Raji (cell line): Measurements from ENCODE around the gene HDHD2.

Experiments used
- POLR2A ChIP-seq: IDR thresholded peaks from 2 replicates; pipeline ENCODE4 v1.6.1; 2011; ENCODE audit warnings: low read depth, low read length, control low read depth; ENCODE audit not compliant: insufficient read depth

HDHD2 gene

DNA sequence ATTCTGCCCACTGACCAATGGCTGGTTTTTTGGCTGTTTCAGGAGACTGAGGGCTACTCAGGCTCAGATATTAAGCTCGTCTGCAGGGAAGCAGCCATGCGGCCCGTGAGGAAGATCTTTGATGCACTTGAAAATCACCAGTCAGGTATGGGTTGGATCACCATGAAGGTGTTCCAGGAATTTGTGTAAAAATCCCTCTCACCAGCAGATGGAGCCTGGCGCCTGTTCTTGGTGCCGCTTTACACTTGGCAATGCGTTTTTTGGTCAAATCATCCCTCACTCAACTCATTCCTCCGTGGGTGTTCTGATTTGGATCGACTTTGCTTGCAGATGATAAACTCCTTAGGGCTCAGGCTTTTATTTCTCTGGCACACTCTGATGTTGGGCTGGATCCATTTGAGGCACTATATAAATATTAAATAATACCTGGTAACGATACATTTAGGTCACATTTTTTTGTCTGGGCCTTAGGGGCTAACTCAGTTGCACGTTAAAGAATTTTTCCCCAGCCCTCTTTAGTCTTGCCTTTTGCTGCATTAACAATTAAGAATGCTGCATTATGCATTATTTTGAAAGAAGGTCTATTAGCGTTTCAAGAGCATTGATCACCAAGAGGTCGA, 50.0 kb downstream of the HDHD2 start:
- TF ChIP-seq POLR2A, result no peak

DNA sequence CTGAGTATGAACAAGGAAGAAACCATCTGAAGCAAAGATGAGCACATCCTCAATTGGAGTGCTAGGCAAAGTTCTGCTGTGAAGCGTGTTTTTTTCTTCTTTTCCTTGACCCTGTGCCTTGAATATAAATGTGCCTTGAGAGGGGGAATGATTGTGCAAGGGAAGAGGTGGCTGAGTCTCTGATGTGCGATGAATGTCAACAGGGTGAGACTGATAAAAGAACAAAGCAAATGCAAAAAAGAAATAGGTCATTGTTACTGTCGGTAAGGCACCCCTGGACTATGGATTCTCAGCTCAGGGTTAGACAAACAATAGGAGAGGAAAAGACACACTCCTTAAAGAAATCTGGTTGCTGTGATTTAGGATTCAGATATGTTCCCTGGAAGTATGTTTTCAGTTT, 54.5 kb downstream of the HDHD2 start:
- TF ChIP-seq POLR2A, result no peak

DNA sequence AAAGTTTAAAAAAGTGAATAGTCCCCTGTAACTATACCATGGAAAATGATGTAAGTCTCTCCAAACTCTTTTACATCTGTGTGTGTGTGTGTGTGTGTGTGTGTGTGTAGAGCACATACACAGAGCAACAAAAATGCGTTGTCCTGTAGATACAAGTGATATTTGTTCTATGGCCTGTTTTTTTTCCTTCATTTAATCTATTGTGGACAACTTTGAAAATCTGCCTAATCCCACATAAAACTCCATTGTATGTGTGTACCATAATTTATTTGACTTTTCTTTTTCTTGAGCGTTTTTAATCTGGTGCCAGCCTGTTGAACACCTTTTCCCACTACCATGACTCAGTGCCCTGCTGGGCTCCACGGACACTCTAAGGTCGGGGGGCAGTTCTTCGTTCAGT, 62.6 kb downstream of the HDHD2 start:
- TF ChIP-seq POLR2A, result no peak

DNA sequence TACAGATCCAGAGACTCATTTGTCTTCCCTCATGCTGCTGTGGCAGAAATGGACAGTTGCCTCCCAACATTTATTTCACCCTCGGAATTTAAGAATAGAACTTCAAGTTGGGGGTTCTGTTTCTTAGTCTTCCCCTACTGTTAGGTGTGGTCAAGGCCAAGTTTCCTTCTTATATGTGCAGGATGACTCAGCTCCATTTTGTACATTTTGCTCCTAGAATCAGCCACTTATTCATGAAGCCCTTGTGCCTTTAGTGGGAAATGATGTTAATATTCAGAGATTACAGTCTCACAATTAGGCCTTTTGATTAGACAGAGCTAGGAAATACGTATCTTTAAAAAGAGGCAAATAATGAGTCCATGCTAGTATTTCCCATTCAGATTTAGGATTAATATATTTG, 68.7 kb downstream of the HDHD2 start:
- no peak for TF ChIP-seq POLR2A

DNA sequence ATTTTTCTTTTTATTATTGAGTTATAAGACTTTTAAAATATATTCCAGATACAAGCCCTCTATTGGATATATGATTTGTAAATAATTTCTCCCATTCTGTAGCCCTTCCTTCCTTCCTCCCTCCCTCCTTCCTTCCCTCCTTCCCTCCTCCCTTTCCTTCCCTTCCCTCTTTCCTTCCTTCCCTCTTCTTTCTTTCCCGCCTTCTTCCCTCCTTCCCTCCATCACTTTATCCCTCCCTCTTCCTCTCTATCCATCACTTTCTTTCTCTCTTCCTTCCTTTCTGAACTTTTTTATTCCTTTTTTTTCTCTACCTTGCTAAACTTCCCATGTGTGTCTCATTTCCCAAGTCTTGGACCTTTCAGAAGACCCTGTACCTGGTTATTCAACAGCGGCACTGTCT, 69.4 kb downstream of the HDHD2 start:
- no peak for TF ChIP-seq POLR2A

DNA sequence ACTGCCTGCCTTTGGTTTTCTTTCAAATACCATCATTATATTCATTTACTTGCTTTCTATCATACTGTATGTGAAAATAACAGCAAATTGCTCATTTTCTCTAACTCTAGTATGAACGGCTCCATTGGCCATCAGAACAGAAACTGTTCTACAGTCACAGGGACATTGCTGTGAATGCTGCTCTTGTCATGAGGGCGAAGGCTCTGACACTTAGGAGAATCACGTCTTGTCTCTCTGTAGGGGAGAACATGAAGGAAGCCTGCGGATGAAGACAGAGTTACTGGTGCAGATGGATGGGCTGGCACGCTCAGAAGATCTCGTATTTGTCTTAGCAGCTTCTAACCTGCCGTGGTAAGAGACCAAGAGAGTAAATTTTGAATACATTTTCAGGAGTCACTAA, 73.2 kb downstream of the HDHD2 start:
- TF ChIP-seq POLR2A, result no peak

DNA sequence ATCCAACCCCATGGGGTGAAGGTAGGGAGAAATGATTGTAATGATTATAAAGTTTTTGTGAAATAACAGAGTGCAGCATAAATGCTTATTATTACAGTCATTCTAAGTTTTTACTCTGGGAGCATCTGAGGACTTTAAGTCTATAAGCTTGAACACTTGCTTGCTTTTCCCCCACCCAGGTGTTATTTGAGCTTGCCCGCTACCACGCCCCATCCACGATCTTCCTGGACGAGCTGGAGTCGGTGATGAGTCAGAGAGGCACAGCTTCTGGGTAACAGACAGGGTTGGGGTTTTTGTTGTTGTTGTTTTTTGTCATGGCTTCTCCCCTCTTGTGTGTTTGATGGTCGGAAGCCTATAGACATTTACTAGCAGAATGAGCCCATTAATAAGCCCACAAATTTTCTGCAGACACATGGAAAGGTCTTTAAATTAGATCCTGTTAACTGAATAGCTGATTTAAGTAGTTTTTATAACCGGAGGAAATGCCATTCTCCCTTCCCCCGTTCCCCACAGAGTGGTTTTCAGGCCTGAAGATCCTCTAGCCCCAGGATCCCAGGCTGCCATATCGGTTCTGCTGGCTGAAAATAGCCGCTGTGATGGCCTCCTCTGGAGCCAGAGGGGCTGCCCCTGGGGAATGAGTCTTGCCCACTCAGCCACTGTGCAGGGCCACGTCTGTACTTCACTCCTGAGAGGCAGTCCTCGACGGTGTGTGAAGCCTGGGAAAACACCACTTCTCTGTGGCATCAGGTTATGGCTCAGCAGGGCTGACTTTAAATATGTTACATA, 75.0 kb downstream of the HDHD2 start:
- TF ChIP-seq POLR2A, result no peak

DNA sequence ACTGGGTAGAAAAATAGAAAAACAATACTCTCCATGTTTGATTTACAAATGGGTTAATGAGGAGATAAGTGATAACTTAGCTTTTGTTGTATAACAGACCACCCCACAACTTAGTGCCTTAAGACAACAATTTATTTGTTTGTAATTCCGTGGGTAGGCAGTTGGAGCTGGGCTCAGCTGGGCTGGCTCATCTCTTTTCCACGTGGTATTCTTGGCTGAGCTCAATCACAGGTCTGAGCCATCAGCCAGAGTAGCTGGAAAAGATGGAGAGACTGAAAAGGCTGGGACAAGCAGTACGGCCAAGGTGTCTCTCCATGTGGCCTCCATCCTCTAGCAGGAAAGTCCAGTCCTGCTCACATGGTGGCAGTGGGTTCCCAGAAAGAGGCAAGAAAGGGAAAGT, 82.7 kb downstream of the HDHD2 start:
- TF ChIP-seq POLR2A, result no peak

DNA sequence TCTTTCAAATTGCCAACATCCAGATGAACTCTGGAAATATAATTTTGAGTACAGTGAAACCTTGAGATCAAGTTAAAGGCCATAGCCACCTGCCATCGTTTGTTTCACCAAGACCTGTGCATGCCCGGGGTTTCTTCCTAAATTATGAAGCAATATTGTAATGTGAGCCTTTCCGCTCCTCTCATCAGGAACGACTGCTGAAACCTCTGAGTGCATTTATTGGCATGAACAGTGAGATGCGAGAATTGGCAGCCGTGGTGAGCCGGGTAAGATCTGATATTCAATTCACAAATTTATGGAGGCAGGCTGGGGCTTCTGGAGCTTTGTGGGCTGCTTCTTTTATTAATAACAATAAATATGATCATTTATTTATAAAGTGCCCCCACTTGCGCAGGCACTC, 87.2 kb downstream of the HDHD2 start:
- no peak for TF ChIP-seq POLR2A

DNA sequence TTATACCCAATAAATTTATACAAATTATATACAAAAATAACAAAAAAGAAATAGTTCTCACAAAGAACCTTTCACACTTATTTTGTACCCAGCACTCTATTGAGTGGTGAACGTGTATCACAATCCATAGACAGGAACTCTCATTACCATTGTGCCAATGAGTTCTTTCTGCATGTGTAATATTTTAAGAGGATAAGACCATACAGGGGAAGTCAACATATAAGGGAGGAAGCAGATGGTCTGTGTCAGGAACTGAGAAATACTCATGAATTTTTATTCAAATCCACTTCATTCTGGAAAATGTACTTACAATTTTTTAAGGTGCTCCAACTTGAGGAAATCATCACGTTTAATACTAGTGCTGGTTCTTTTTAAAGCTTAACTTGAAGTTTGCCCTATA, 87.8 kb downstream of the HDHD2 start:
- no peak for TF ChIP-seq POLR2A
